Upper lobe of left lung (tissue), 6 donors: ENCODE measurements around the gene CDC42. TPM values are rescaled to one million over a fixed set of nuclear protein-coding genes. Genes with fewer than 3 reads are reported as not detected.

Experiments
- ATAC-seq, 2 donors: fragments of 200-7000 bp; cut with Tn5 transposase; one replicate each; pipeline ENCODE4 v1.9.1; 2022; ENCODE audit warnings: mild to moderate bottlenecking in 2 of 2, moderate library complexity in 2 of 2; ENCODE audit not compliant: low FRiP score in 2 of 2
- DNase-seq, 2 donors: peaks; one replicate each; pipeline ENCODE4 v3.0.0-alpha.2; 2019 to 2020
- H3K27ac ChIP-seq, 4 donors: fragments of 200-600 bp; sonication (generic); one replicate each; pipeline ENCODE4 v1.5.1; 2016 to 2019
- H3K27me3 ChIP-seq, 4 donors: fragments of 200-600 bp; sonication (generic); one replicate each; pipeline ENCODE4 v1.5.1; 2017 to 2019
- H3K36me3 ChIP-seq, 4 donors: fragments of 200-600 bp; sonication (generic); one replicate each; pipeline ENCODE4 v1.5.1; 2016 to 2019
- H3K4me1 ChIP-seq, 4 donors: fragments of 200-600 bp; sonication (generic); one replicate each; pipeline ENCODE4 v1.5.1; 2018 to 2019
- H3K4me3 ChIP-seq, 4 donors: fragments of 200-600 bp; sonication (generic); one replicate each; pipeline ENCODE4 v1.5.1; 2017 to 2019; ENCODE audit warnings: mild to moderate bottlenecking in 2 of 4, moderate library complexity in 1 of 4
- H3K9me3 ChIP-seq, 4 donors: fragments of 200-600 bp; sonication (generic); one replicate each; pipeline ENCODE4 v1.5.1; 2018 to 2019
- CTCF ChIP-seq, 6 experiments: fragments of 450-650 bp in 4 of 6; fragments of 200-600 bp in 2 of 6; sonication (generic) in 2 of 6; IDR thresholded peaks; one replicate each; pipeline ENCODE4 v1.5.1; 2016 to 2019; ENCODE audit warnings: antibody characterized with exemption in 6 of 6
- EP300 ChIP-seq, 4 donors: sonication (generic); formaldehyde crosslinking; IDR thresholded peaks; one replicate each; pipeline ENCODE4 v1.5.1; 2017; ENCODE audit warnings: antibody characterized with exemption in 4 of 4, control low read depth in 2 of 4
- POLR2A ChIP-seq, 4 donors: fragments of 450-650 bp; IDR thresholded peaks; one replicate each; pipeline ENCODE4 v1.5.1; 2016 to 2017; ENCODE audit warnings: antibody characterized with exemption in 4 of 4, mild to moderate bottlenecking in 2 of 4
- POLR2AphosphoS5 ChIP-seq, 2 donors: sonication (generic); formaldehyde crosslinking; IDR thresholded peaks; one replicate each; pipeline ENCODE4 v1.5.1; 2017; ENCODE audit warnings: antibody characterized with exemption in 2 of 2
- WGBS, 2 donors: methylation state at CpG; one replicate each; pipeline ENCODE4 v1.1.5; 2017 to 2018; 5-methylcytosine and 5-hydroxymethylcytosine counted together
- total RNA-seq, 6 donors: library from RNA; depleted of rRNA in 4 of 6; stranded (reverse); fragments of >200 nt in 4 of 6; gene quantifications; one replicate each; pipeline versions ENCODE4 v1.1.0 to v1.2.1, GENCODE V29; 2016 to 2021
- donor health status: DM: no; HTN: no; CAD: no; lungs with moderate emphysema.
- donor health status: DM: no; HTN: yes; CAD: no; lungs with severe emphysema.

The CDC42 gene
- total RNA-seq, 6 donors from 2014 or later: 24.1 to 248 (median 213) TPM

- 82 to 93% methylated on average over 5 to 11 of the region's 11 CpGs for WGBS, 2 donors
- peaks cover 0 to 13% (median 5%) of the 10 kb centered on the region in 4 donors for H3K4me1 ChIP-seq
- H3K9me3 ChIP-seq: no peaks in the 10 kb centered on the region
- H3K4me3 ChIP-seq: no peak overlapping the region
- ATAC-seq (peak in 1 of 2 donors; percentile 49), DNase-seq (no peak)
- TF ChIP-seq POLR2A (IDR thresholded peaks at IDR 0.05) (no peak), POLR2AphosphoS5 (IDR thresholded peaks at IDR 0.05) (no peak), EP300 (IDR thresholded peaks at IDR 0.05) (no peak), CTCF (IDR thresholded peaks at IDR 0.05) (no peak)
- no peak overlapping the region for H3K27ac ChIP-seq
- H3K27me3 ChIP-seq: no peaks in the 10 kb centered on the region
- H3K36me3 ChIP-seq: peaks cover 0 to 54% (median 13%) of the 10 kb centered on the region in 4 donors
These were observed 56.0 kb downstream of the CDC42 start for GRCh38 chr1:22108339-22109105.

GRCh38 chr1:22110016-22110415, 57.5 kb downstream of the CDC42 start:
- Histone ChIP-seq H3K36me3 (peaks cover 0 to 63% (median 18%) of the 10 kb centered on the region in 4 donors), H3K9me3 (no peaks in the 10 kb centered on the region), H3K27ac (no peak overlapping the region), H3K4me1 (peaks cover 6 to 17% (median 12%) of the 10 kb centered on the region in 4 donors), H3K4me3 (no peak overlapping the region), H3K27me3 (no peaks in the 10 kb centered on the region)
- DNase-seq (no peak), ATAC-seq (no peak)
- 90 to 93% methylated on average over 3 of the region's 3 CpGs for WGBS, 2 donors
- TF ChIP-seq CTCF (IDR thresholded peaks at IDR 0.05): no peak
- no peak for TF ChIP-seq POLR2AphosphoS5 (IDR thresholded peaks at IDR 0.05)
- no peak for TF ChIP-seq EP300 (IDR thresholded peaks at IDR 0.05)
- no peak for TF ChIP-seq POLR2A (IDR thresholded peaks at IDR 0.05)

GRCh38 chr1:22111115-22111514, 58.6 kb downstream of the CDC42 start:
- Histone ChIP-seq H3K27me3 (no peaks in the 10 kb centered on the region), H3K4me3 (no peak overlapping the region), H3K27ac (no peak overlapping the region), H3K4me1 (peaks cover 6 to 17% (median 9%) of the 10 kb centered on the region in 4 donors), H3K9me3 (no peaks in the 10 kb centered on the region), H3K36me3 (peaks cover 0 to 59% (median 18%) of the 10 kb centered on the region in 4 donors)
- whole genome bisulfite sequencing, 2 donors: 100% methylated on average over 1 of the region's 1 CpG
- DNase-seq (no peak), ATAC-seq (no peak)
- no peak for TF ChIP-seq POLR2AphosphoS5 (IDR thresholded peaks at IDR 0.05)
- no peak for TF ChIP-seq EP300 (IDR thresholded peaks at IDR 0.05)
- TF ChIP-seq POLR2A (IDR thresholded peaks at IDR 0.05): no peak
- no peak for TF ChIP-seq CTCF (IDR thresholded peaks at IDR 0.05)

GRCh38 chr1:22111620-22112019, 59.1 kb downstream of the CDC42 start:
- TF ChIP-seq CTCF (IDR thresholded peaks at IDR 0.05): no peak
- no peak for TF ChIP-seq POLR2A (IDR thresholded peaks at IDR 0.05)
- TF ChIP-seq EP300 (IDR thresholded peaks at IDR 0.05): no peak
- TF ChIP-seq POLR2AphosphoS5 (IDR thresholded peaks at IDR 0.05): no peak
- no peak for DNase-seq
- Histone ChIP-seq H3K27ac (no peak overlapping the region), H3K4me3 (no peak overlapping the region), H3K36me3 (peaks cover 0 to 53% (median 18%) of the 10 kb centered on the region in 4 donors), H3K9me3 (no peaks in the 10 kb centered on the region), H3K27me3 (no peaks in the 10 kb centered on the region), H3K4me1 (peaks cover 6 to 21% (median 9%) of the 10 kb centered on the region in 4 donors)
- 77 to 91% methylated on average over 3 of the region's 3 CpGs for WGBS, 2 donors
- ATAC-seq: no peak
